Osteocyte (in vitro differentiated cells): ENCODE results near the gene TEKT3. TPM values are rescaled to one million over a fixed set of nuclear protein-coding genes. Genes with fewer than 3 reads are reported as not detected.

Source experiments
- DNase-seq: peaks from one replicate; pipeline ENCODE4 v3.0.0; 2021; ENCODE audit warnings: mixed read lengths; ENCODE audit not compliant: unreplicated experiment; ENCODE audit errors: extremely low spot score
- H3K27ac Mint-ChIP-seq: one replicate; pipeline ENCODE4 v1.8.0; 2021; ENCODE audit warnings: mild to moderate bottlenecking, mixed read lengths; ENCODE audit not compliant: unreplicated experiment
- H3K27me3 Mint-ChIP-seq: one replicate; pipeline ENCODE4 v1.8.0; 2021; ENCODE audit warnings: mixed read lengths; ENCODE audit not compliant: unreplicated experiment
- H3K36me3 Mint-ChIP-seq: one replicate; pipeline ENCODE4 v1.8.0; 2021; ENCODE audit warnings: mixed read lengths; ENCODE audit not compliant: unreplicated experiment
- H3K4me1 Mint-ChIP-seq: one replicate; pipeline ENCODE4 v1.8.0; 2021; ENCODE audit warnings: mixed read lengths; ENCODE audit not compliant: unreplicated experiment
- H3K4me3 Mint-ChIP-seq: one replicate; pipeline ENCODE4 v1.8.0; 2021; ENCODE audit warnings: mild to moderate bottlenecking, moderate library complexity, mixed read lengths; ENCODE audit not compliant: unreplicated experiment
- H3K9me3 Mint-ChIP-seq: one replicate; pipeline ENCODE4 v1.8.0; 2021; ENCODE audit warnings: mixed read lengths; ENCODE audit not compliant: unreplicated experiment
- long read RNA-seq: library from polyadenylated mRNA; unstranded; transcript quantifications from one replicate; pipeline ENCODE4 v2.0.0, GENCODE V29; 2021
- total RNA-seq: library from RNA; stranded (reverse); gene quantifications from 2 replicates; pipeline ENCODE4 v1.2.1, GENCODE V29; 2021
- TF ChIP-seq, protein P1 (sequence below): fragments of 200-600 bp; sonication (generic); IDR thresholded peaks from 2 replicates; pipeline ENCODE4 v1.5.0; 2021; ENCODE audit warnings: antibody characterized with exemption, mild to moderate bottlenecking, moderate library complexity

The TEKT3 gene
- not detected in 2 replicates for total RNA-seq
- long read RNA-seq: 0 reads

DNA sequence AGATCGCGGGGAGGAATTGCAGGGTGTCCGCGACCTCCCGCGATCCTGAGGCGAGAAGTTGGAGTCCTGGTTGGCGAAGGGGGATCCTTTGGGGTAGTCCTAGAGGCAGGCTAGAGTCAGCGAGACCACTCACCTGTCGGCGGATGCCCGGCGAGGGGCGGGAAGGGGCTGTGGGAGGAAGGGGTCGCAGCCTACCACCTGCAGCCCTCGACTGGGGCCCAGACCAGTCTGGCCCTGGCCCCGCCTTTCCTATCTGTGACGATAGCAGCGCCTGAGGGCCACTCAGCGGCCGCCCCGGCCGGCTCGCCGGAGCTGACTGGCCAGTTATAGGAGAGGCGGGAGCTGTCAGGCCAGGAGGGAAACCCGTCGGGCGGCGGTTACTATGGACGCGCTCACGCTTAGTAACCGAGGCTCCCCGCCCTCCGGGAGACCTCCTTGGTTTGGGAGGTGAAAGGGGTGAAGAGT is at the start of gene TEKT3:
TSS of gene TEKT3 (minus strand) at position 213 of the 465 bp plus-strand sequence. CDS start 10,012 bp downstream, outside the sequence.
- Mint-ChIP-seq H3K27ac (no peak within 1 kb of the TSS), H3K4me1 (peaks cover 16% of the 10 kb centered on the region)
- TF ChIP-seq, protein P1, sequence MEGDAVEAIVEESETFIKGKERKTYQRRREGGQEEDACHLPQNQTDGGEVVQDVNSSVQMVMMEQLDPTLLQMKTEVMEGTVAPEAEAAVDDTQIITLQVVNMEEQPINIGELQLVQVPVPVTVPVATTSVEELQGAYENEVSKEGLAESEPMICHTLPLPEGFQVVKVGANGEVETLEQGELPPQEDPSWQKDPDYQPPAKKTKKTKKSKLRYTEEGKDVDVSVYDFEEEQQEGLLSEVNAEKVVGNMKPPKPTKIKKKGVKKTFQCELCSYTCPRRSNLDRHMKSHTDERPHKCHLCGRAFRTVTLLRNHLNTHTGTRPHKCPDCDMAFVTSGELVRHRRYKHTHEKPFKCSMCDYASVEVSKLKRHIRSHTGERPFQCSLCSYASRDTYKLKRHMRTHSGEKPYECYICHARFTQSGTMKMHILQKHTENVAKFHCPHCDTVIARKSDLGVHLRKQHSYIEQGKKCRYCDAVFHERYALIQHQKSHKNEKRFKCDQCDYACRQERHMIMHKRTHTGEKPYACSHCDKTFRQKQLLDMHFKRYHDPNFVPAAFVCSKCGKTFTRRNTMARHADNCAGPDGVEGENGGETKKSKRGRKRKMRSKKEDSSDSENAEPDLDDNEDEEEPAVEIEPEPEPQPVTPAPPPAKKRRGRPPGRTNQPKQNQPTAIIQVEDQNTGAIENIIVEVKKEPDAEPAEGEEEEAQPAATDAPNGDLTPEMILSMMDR: no peak

DNA sequence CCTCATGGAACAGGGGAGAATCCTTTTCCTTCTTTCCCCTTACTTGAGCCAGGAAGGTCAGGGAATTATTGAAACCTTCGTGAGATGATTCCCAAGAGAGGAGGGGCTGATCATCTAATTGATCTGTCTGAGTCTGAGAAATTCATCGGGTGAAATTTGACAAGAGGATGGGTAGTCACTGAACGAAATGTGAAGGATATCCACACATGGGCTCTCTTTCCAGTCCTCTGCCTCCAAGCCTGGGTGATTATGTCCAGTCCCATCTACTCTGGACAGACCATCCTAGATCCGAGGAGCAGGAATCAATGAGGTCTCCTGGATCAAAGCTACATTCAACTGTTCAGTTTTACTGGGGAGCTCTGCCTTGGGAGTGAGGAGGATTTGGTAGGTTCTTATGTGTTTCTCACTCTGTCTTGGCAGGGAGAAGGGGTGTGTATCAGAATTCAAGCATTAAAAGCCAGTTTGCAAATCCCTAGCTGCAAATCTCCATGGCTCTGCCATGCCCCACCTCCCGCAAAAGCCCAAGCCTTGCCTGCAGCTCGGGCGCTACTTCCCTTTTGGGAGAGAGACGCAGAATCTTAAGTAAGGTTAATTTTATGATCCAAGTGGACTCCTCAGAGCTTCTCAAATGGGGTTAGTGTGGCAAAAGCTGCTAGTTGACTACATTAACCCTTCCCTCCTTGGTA is 47.1 kb upstream of the TEKT3 start:
- Mint-ChIP-seq H3K27me3 (peaks cover 2% of the 10 kb centered on the region), H3K9me3 (peaks cover 8% of the 10 kb centered on the region), H3K27ac (no peak overlapping the region), H3K36me3 (no peaks in the 10 kb centered on the region), H3K4me1 (peaks cover 17% of the 10 kb centered on the region), H3K4me3 (no peak overlapping the region)
- TF ChIP-seq, protein P1: no peak
- no peak for DNase-seq

More for the DNA sequence above, at the start of gene TEKT3:
- Mint-ChIP-seq H3K4me3 (peak within 1 kb of the TSS; percentile 82), H3K36me3 (no peaks in the 10 kb centered on the region), H3K27me3 (no peaks in the 10 kb centered on the region), H3K9me3 (no peaks in the 10 kb centered on the region)
- DNase-seq: peak; percentile 93

DNA sequence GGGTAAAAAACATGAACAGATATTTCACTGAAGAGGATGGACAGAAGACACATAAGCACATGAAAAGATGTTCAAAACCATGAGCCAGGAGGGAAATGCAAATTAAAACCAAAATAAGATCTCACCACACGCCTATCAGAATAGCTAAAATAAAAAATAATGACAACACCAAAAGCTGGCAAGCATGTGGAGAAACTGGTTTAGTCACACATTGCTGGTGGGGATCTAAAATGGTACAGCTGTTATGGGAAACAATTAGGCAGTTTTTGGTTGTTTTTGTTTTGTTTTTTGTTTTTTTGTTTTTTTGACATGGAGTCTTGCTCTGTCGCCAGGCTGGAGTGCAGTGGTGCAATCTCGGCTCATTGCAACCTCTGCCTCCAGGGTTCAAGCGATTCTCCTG is 44.7 kb upstream of the TEKT3 start:
- TF ChIP-seq, protein P1: no peak
- H3K4me3 Mint-ChIP-seq: no peak overlapping the region
- DNase-seq: no peak
- no peaks in the 10 kb centered on the region for H3K36me3 Mint-ChIP-seq
- H3K27ac Mint-ChIP-seq: no peak overlapping the region
- H3K27me3 Mint-ChIP-seq: peaks cover 2% of the 10 kb centered on the region
- peaks cover 17% of the 10 kb centered on the region for H3K4me1 Mint-ChIP-seq
- peaks cover 8% of the 10 kb centered on the region for H3K9me3 Mint-ChIP-seq

DNA sequence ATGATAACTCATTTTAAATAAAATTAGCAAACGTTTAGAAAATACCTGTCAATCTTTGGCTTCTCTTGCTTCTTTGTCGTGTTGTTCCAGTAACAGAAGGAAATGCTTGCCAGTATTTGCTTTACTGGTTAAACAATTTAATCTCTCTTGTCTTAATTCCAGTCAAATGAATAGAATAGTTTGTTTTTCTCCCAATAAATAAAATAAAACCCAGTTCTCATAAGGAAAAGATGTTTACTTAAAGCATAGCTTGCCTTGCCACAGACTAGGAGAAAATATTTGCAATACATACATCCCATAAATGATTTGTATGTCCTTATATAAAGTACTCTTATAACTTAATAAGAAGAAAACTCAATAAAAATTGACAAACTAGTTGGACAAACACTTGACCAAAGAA is 43.9 kb upstream of the TEKT3 start:
- Mint-ChIP-seq H3K4me3 (no peak overlapping the region), H3K27me3 (peaks cover 2% of the 10 kb centered on the region), H3K36me3 (no peaks in the 10 kb centered on the region), H3K9me3 (peaks cover 8% of the 10 kb centered on the region), H3K27ac (no peak overlapping the region), H3K4me1 (peaks cover 17% of the 10 kb centered on the region)
- no peak for DNase-seq
- TF ChIP-seq, protein P1: no peak

DNA sequence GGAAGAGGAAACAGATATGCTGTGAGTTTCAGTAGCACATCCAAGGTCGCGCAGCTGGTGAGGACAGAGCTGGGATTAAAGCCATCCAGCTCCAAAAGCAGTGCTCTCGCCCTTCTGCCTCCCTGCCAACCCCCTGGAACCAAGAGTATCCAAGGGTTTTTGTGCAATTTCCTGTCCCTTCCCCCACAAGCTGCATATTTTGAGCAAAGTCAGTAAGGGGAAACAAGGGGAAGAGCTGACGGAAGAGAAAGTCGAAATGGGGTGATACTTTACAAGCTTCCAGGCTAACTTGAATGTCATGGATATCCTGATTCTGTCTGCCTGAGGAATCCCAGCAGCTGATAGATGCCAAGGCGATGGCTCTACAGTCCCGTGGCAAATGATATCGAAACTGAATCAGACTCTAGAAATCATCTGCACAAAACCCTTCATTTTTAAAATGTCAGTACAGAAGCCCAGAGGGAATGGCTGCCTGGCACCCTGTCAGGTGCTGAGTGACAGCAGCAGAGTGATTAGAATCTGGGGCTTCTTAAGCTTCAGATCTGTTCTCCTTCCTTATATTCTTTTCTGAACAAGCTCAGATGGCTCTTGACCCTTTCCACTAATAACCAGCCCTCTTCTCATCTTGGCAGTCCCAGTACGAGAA is 42.9 kb upstream of the TEKT3 start:
- H3K36me3 Mint-ChIP-seq: no peaks in the 10 kb centered on the region
- peak overlapping the region; percentile 8 for H3K4me3 Mint-ChIP-seq
- peak overlapping the region; percentile 39 for H3K27ac Mint-ChIP-seq

More for the DNA sequence above, 42.9 kb upstream of the TEKT3 start:
- Mint-ChIP-seq H3K27me3 (peaks cover 2% of the 10 kb centered on the region), H3K4me1 (peaks cover 17% of the 10 kb centered on the region), H3K9me3 (peaks cover 8% of the 10 kb centered on the region)
- TF ChIP-seq, protein P1: no peak
- DNase-seq: no peak
